Measurements from ENCODE around the gene HAGH.
"Not testable (repeated sequence)": the region's sequence is repeated elsewhere in the genome, so short reads cannot be mapped to it uniquely, and the experiment has no call there.

The HAGH gene

DNA sequence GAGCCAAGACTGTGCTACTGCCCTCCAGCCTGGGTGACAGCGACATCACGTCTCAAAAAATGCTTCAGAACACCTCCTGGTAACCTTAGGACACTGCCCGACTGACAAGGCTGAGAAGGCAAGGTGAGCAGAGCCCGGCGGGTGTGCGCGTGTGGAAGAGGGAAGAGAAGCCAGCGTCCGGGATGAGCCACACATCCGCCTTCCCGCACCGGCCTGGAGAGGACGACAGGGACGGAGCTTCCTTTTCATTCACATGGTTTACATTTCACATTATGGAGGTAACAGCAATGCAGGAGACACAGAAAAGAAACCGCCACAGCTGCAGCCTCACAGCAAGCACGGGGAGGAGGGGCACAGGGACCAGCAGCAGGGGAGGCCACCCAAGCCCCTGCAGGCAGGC, 16.5 kb downstream of the HAGH start:
- DNase-seq, result no peak

DNA sequence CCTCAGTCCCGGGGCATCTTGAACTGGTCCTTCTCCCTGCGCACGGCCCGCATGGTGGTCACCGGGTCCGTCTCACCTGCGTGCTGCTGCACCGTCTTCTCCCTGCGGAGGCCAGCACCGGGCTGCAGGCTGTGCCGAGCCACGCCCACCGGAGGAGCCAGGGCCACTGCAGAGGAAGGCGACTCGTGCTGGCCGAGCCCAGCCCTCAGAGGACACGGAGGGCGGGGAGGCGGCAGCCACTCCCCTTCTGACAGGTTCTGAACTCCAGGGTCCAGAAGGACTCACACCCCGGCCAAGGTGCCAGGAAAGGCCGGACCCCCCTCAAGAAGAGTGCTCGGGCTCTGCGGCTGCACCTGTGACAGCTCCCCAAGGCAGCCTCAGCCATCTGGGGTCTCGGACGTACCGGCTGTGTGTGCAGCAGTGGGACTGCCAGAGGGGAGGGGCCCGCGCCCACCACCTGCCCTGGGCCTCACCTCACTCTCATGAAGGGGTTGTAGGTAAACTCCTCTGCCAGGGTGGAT, 17.3 kb downstream of the HAGH start:
- no peak for DNase-seq

DNA sequence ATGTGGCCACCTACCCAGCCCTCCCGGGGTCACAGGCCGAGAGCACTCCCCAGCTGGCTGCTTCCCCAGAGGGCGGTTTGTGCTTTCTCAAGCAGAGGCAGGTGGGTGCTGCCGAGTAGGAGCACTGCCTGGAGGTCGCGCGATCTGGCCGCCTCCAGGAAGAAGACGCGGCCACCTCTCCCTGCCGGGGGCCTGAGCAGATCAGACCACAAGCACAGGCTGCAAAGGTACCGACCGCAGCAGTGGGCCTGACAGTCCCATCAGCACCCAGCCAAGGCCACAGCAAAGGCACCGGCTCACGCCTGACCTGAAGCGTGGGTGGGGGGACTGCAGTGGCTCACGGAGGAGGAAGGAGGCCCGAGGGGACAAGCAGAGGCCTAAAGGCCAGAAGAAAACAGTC, 17.9 kb downstream of the HAGH start:
- no peak for DNase-seq

DNA sequence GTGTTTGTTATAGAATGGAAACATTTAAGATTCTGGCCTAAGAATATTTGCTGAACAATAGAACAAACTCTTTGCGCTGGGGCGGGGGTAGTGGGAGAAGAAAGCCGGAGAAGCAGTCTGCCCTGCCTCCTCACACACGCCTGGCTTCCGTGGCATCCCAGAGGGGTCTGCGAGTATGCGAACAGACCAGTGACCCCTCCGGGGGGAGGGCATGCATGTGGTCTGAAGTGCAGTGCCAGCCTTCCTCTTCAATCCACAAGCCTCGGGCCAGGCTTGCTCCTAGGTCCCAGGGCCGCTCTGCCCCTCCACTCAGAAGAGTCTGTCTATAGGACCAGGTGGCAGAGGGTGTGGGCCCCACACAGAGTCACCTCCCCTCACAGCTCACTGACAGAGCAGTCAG, 19.0 kb downstream of the HAGH start:
- DNase-seq, result no peak

DNA sequence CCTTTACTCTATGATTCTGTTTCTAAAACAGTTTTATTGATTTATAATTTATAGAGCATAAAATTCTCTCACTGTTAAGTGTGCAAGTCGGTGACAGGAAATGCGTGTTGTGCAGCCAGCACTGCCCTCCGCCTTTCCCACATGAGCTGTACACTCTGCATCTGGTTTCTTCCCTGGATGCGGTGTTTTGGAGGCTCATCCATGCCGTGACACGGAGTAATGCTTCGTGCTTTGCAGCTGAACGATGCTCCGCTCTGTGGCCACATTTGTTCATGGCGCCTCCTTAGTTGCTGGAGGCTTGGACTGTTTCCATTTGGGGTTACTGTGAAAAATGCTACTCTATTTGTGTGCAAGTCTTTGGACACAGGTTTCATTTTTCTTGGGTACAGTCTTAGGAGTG, 25.9 kb downstream of the HAGH start:
- DNase-seq, result no peak

DNA sequence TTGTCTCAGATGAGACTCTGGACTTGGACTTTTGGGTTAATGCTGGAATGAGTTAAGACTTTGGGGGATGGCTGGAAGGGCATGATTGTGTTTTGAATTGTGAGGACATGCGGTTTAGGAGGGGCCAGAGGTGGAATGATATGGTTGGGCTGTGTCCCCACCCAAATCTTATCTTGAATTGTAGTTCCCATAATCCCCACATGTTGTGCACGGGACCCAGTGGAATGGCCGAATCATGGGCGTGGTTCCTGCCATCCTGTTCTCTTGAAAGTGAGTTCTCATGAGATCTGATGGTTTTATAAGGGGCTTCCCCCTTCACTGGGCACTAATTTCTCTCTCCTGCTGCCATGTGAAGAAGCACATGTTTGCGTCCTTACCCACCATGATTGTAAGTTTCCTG, 27.4 kb downstream of the HAGH start:
- not testable (repeated sequence) for DNase-seq

DNA sequence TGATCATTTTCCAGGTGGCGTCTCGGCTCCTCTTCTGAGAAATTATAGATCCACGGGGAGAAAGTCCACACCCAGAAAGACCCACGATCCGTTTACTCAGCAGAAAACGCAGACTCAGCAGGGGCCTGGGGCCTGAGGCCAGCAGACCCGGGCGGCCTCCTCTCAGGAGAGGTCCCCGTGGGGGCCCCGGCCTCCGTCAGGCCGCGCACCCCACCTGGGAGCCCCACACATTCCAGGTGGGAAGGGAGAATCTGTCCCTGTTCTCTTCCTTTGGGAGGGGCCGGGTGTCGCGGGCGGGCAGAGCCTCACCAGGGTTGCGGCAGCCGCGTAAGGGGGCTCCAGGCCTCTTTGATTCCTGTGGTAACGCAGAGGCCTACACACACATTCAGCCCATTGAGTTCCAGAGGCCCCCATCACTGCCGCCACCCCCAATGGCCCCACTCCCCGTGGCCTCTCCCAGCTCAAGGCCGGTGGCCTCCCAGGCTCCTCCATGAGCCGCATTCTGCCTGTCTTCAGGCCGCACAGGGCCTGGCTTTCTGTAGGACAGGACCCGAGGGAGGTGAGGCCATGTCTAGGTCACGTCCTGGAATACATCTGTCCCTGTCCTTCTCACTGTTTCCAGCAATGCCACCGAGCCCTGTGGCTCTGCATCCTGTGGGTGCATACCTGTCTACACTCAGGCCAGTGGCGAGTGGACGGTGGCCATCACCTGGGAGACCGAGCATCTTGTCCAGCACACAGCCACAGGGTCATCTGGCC, 31.5 kb downstream of the HAGH start:
- no peak for DNase-seq

DNA sequence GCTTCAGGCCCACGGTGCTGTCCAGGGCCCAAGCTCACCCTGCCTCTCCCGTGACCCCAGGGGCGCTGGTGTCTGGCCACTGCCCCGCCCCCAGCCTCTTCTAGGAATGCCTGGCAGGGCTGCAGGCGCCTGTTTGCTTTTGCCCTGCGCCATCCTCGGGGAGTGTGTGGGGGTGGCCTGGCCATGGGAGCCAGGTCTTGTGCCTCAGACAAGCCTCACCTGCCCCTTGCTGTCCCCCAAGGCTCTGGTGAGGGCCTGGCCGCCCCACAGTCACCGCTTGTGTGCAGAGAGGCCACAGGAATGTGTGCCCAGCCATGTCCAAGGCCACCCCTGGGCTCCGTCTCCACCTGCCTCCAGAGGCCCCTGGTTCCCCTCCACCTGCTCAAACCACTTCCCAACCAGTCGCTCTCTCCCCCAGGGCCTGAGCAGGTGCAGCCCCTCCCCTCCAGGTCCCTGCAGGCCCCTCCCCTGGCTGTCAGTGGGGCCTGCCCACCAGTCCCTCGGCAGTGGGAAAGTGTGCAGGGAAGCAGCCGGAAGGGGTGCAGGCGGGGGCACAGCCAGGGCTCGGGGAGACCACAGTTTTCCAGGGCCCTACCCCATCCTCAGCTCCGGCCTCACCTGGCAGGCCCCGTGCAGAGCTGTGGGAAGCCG, 32.3 kb downstream of the HAGH start:
- DNase-seq, result no peak

DNA sequence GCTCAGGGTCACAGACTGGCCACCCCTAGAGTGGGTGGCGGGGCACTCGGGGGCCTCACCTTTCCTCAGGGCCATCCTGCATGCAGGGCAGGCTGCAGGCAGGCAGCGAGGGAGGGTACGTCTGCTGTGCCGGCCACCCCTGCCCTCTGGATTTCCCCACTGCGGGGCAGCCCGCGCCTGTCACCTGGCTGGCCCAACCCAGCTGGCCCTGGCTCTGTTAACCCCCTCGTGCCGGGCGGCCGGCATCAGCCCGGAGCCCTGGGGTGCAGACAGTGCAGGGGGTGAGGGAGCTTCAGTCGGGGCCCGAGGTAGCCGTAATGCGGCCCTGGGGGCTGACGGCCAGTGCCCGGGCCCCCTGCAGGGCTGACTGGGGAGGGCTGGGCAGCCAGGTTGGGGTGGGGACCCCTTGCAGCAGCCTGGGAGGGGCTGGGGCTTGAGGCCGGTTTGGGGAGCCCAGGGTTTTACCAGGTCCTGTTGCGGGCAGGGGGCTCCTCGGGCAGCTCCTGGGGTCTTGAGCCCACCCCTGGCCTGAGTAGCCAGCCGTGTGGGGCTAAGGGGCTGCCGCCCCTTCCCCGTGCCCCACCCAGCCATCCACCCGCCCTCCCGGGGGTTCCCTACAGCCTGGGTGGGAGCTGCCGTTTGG, 32.9 kb downstream of the HAGH start, which contains the start of gene IGFALS:
TSS of gene IGFALS (minus strand) at position 128 of the 643 bp plus-strand sequence. CDS start at position 75, 53 bp downstream.
- no peak for DNase-seq

DNA sequence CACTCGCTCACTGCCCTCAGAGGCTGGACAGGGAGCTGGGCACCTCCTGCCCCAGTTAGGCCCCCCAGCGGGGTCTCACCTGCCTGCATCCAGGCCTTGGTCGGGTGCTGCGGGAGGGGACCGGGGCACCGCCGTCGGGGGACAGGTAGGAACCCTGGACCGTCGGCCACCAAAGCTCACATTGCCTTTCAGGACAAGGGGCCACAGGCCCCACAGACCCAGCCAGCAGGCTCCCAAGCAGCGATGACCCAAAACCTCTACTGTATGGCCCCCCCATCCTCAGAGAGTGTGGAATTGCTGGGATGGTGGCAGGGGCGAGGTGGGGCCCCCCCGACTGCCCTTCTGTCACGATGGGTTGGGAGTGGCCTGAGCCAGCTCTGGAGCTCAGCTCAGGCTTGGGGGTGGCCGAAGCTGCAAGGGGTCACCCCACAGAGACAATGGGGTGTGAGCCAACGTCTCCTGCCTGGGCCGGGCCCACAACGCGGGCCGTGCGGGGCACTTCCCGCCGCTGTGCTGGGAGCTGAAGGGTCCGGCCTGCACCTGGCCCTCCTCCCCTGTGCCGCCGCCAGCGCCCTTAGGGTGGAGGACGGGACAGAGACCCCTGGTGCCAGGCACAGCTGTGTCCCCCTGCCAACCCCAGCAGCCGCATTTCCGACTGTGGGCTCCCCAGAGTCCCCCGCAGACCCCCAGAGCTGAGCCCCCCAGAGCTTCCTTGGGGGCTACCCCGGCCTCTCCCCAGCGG, 33.6 kb downstream of the HAGH start:
- DNase-seq, result no peak

DNA sequence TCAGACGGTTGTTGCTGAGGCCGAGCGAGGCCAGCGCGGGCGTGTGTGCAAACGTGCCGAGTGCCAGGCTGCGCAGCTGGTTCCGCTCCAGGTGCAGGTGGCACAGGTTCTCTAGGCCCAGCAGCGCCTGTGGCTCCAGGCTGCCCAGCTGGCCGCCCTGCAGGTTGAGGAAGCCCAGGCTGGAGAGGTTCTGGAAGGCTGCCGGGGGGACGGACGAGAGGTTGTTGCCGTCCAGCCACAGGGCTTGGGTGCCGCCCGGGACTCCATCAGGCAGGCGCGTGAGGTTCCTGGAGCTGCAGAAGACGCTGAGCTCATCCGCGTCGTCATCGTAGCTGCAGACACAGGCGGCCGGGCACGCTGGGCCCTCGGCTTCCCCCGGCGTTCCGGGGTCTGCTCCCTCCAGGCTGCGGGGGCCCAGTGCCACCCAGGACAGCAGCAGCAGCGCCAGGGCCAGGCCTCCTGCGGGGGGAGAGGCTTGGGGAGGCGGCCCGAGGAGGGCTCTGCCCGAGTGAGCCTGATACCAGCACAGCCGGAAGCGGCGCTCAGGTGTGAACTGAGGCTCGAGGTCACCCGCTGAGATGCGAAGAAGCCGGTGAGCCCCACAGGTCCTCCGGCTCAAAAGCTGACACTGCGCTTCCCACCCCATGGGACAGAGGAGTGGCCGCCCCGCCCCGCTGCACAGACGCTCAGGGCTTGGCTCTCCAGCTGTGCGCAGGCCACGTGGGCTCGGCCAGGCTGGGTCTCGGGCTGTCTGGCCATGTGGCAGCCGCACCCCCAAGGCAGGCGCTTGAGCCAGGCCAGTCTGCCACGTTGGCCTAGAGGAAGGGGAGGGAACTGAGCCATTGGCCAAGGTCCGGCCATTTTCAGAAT, 34.4 kb downstream of the HAGH start:
- no peak for DNase-seq

DNA sequence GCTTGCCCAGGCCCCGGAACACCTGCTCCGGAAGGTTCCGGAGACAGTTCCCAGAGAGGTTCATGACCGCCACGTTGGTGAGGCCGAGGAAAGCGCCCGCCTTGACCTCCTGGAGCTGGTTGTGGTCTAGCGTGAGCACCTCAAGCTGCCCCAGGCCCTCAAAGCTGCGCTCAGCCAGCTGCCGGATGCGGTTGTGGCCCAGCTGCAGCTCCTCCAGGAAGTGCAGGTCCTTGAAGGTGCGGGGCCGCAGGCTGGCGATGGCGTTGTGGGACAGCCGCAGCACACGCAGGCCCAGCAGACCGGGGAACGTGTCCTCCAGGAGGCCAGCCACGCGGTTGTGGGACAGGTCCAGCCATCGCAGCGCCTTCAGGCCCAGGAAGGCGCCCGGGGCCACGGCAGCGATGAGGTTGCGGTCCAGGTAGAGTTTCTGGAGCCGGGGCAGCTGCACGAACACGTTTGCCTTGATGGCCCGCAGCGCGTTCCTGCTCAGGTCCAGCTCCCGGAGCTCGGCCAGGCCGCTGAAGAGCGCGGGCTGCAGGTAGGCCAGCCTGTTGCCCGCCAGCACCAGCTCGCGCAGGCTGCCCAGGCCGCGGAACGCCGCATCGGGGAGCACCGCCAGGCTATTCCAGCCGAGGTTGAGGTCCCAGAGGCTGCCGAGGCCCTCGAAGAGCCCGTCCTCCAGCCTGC, 35.2 kb downstream of the HAGH start:
- DNase-seq, result no peak

DNA sequence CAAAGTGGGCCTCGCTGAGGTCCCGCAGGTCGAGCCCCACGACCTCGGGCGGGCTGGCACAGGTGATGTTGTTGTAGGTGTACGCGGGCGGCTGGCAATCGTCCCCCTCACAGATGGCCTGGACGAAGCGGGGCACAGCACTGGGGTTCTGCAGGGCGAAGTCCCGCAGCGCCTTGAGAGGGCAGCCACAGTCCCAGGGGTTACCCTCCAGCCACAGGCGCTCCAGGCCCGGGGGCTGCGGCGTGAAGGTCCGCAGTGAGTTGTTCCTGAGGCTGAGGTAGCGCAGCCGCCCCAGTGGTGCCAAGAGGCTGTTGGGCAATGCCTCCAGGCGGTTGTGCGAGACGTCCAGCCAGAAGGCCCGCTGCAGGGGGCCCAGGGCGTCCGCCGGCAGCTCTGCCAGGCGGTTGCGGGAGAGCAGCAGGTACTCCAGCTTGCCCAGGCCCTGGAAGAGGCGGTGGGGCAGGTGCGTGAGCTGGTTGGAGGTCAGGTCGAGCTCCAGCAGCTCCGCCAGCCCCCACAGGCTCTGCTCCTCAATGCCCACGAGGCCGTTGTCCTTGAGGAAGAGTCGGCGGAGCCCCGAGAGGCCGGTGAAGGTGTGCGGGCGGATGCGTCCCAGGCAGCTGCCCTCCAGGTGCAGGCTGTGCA, 35.9 kb downstream of the HAGH start:
- DNase-seq, result no peak

DNA sequence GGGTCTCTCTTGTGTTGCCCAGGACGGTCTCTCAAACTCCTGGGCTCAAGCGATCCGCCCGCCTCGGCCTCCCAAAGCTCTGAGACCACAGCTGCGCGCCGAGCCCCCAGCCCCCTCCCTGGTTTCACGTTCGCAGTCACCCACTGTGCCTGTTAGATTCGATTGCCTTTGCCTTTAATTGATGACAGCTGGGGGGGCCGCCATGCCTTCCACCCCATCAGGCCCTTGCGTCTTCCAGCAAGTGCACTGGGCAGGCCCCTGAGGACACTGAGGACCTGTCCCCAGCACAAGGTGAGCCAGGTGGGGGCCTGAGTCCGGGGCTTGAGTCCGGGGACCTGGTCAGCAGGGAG, 36.4 kb downstream of the HAGH start:
- no peak for DNase-seq

DNA sequence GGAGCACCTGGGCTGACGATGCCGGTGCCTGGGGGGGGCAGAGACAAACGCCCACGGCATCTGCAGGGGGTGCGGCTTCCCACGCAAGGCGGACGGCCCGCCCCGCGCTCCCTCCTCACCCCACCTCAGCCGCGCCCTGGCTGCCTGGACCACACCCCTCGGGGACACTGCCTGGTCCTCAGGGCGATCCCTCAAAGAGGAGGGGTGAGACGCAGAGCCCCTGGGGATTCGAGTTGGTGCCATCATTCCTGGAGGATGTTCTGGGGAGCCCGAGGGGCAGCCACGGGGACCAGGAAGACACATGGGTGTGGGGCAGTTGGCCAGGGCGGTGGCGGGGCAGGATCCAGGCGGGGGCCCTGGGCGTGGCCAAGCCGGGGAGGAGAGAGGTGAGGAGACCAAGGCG, 37.0 kb downstream of the HAGH start:
- DNase-seq, result no peak

DNA sequence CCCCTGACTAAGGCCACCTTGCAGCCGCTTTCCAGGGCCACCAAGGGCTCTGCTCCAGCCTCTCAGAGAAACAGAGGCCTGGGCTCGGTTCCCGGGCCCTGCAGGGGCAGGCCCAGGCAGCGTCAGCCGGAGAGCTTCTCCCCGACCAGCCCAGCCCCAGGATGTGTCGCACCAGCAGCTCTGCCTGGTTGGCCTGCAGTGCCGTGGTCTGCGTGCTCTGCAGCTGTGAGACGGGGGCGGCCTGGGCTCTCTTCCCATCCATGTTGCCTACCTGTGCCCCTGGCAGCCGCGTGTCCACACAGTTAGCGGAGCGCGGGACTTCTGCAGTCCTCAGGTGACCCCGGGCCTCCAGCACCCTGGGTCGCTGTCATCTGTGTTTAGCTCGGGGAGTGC, 37.9 kb downstream of the HAGH start:
- no peak for DNase-seq

DNA sequence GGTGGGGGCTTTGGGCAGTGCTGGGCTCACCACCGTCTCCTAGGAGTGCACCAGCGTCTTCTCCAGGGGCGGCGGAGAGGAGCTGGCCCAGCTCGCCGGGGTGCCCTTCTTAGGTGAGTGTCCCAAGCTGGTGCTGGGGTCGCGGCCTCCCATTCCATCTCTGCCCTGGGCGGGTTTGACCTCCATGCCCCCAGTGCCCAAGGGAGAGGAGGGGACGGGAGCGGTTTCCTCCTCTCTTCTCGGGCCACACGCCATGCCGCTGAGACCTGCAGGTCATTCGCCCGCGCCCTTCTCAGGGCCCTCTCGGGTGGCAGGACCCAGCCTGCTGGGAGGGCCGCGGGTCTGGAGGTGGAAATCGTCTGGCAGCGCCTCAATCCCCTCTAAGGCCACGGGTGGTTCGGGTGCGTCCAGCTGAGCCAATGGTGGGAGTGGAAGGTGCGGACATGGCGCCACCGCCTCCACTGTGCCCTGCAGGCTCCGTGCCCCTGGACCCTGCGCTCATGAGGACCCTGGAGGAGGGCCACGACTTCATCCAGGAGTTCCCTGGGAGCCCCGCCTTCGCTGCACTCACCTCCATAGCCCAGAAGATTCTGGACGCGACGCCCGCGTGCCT, 38.4 kb downstream of the HAGH start:
- no peak for DNase-seq

DNA sequence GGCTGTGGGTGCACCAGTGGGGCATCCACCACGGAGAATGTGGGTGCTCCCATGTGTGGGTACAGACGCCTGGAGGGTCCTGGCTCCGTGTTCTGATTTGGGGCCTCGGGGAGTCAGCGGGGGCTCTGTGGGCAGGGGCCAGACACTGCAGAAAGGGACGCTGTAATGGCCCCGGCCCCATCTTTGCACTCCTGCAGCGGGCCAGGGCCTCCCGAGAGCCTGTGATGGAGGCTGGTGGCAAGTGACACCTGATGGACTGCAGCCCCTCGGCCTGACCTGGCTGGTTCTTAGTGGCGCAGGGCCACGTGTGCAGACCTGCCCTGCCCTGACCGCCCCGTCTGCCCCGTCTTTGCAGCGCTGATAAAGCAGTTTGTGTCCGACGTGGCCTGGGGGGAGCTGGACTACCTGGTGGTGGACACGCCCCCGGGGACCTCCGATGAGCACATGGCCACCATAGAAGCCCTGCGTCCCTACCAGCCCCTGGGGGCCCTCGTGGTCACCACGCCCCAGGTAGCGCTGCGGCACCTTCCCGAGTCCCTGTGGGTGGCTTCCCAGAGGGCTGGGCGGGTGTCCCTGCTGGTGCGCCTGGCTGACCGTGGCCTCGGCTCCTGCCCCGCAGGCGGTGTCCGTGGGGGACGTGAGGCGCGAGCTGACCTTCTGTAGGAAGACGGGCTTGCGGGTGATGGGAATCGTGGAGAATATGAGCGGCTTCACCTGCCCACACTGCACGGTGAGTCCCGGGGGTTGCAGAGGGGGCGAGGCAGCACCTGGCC, 39.1 kb downstream of the HAGH start:
- DNase-seq, result no peak

DNA sequence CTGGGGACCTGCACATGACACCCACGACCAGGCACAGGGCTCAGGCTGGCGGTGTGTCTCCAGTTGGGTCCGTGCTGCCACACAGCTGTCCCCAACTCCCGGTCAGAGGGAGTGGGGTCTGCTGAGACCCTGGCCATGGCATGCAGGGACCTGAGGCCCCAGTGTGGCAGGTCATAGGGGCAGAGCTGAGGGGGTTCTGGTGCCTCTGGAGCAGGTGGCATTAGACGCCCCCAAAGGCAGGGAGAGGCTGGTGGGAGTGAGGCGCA, 39.6 kb downstream of the HAGH start:
- no peak for DNase-seq

All from fibroblast of skin of right biceps (primary cell).